Sigmoid colon (tissue), 7 donors: ENCODE data around the gene SSX5. TPM values are rescaled to one million over a fixed set of nuclear protein-coding genes. Genes with fewer than 3 reads are reported as not detected.
"Not testable (repeated sequence)": the region's sequence is repeated elsewhere in the genome, so short reads cannot be mapped to it uniquely, and the experiment has no call there.

Experiments used
- DNase-seq: peaks from one replicate; pipeline ENCODE4 v3.0.0-alpha.2; 2019
- H3K27ac ChIP-seq, 4 donors: fragments of 200-600 bp; sonication (generic); one replicate each; pipeline ENCODE4 v1.5.1; 2016 to 2019; ENCODE audit warnings: mild to moderate bottlenecking in 1 of 4
- H3K27me3 ChIP-seq, 3 donors: fragments of 200-600 bp; sonication (generic); one replicate each; pipeline ENCODE4 v1.5.1; 2019; ENCODE audit warnings: mild to moderate bottlenecking in 1 of 3
- H3K36me3 ChIP-seq, 4 donors: fragments of 200-600 bp; sonication (generic); one replicate each; pipeline ENCODE4 v1.5.1; 2016 to 2019
- H3K4me1 ChIP-seq, 4 donors: fragments of 200-600 bp; sonication (generic); one replicate each; pipeline ENCODE4 v1.5.1; 2017 to 2019
- H3K4me3 ChIP-seq, 4 donors: fragments of 200-600 bp; sonication (generic); one replicate each; pipeline ENCODE4 v1.5.1; 2017 to 2019; ENCODE audit warnings: mild to moderate bottlenecking in 2 of 4, moderate library complexity in 1 of 4
- H3K9me3 ChIP-seq, 4 donors: fragments of 200-600 bp in 3 of 4; sonication (generic) in 3 of 4; one replicate each; pipeline versions ENCODE4 v1.5.1 to v1.6.1; 2013 to 2019
- EP300 ChIP-seq, 4 donors: sonication (generic); formaldehyde crosslinking; IDR thresholded peaks; one replicate each; pipeline ENCODE4 v1.6.1; 2017; ENCODE audit warnings: antibody characterized with exemption in 4 of 4
- POLR2A ChIP-seq, 2 donors: fragments of 450-650 bp; IDR thresholded peaks; one replicate each; pipeline ENCODE4 v1.6.1; 2016; ENCODE audit warnings: antibody characterized with exemption in 2 of 2, mild to moderate bottlenecking in 2 of 2, moderate library complexity in 2 of 2
- POLR2AphosphoS5 ChIP-seq, 4 donors: sonication (generic); formaldehyde crosslinking; IDR thresholded peaks; one replicate each; pipeline ENCODE4 v1.6.1; 2017; ENCODE audit warnings: antibody characterized with exemption in 4 of 4
- WGBS, 2 donors: extraction: QIAGEN DNeasy Blood & Tissue Kit; methylation state at CpG; one replicate each; pipeline ENCODE4 v1.1.7; 2013; 5-methylcytosine and 5-hydroxymethylcytosine counted together
- intact Hi-C: fragments of 100-400 bp; cut with DNase I; formaldehyde crosslinking; loops from one replicate; pipeline ENCODE4 v1.15.1; 2023
- polyA plus RNA-seq, 3 donors: library from polyadenylated mRNA; stranded (reverse); fragments of 200-250 nt; gene quantifications; one replicate each; pipeline ENCODE4 v1.2.3, GENCODE V29; 2013
- total RNA-seq, 4 donors: library from RNA; depleted of rRNA; stranded (reverse); fragments of >200 nt; gene quantifications; one replicate each; pipeline ENCODE4 v1.1.0, GENCODE V29; 2016
- TF ChIP-seq, protein P1 (sequence below), 4 experiments: fragments of 450-650 bp in 3 of 4; fragments of 200-600 bp in 1 of 4; IDR thresholded peaks; one replicate each; pipeline ENCODE4 v1.5.1; 2016 to 2019; ENCODE audit warnings: antibody characterized with exemption in 4 of 4, mild to moderate bottlenecking in 3 of 4, moderate library complexity in 2 of 4
- donor health status: healthy with polysubstance abuse.
- donor health status: Bipolar disorder and iron deficiency.
- donor health status: healthy.

The SSX5 gene, protein sequence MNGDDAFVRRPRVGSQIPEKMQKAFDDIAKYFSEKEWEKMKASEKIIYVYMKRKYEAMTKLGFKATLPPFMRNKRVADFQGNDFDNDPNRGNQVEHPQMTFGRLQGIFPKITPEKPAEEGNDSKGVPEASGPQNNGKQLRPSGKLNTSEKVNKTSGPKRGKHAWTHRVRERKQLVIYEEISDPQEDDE
- total RNA-seq (not detected), polyA plus RNA-seq (not detected)

DNA sequence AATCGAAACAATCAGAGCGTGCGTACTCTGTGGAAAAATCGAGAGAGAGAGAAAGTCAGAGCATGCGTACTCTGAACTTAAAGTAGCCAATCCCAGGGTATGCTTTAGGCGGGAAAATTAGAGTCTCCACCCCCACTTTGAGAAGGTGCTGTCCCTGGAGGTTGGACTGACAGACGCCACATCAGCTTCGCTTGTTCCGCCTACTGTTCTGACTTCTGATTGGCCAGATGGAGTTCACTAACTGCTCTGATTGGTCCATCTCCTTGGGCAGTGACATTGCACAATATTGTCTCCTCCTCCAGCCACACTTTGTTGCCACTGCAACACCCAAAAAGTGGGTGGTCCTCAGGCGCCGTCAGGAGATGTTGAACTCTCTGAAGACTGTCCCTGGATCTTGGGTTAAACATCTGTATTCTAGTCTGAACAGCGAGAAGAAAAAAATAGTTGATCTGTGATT is at the start of gene SSX5:
Gene SSX5 (minus strand): TSS at position 51 of the 457 bp plus-strand sequence. CDS start 1,437 bp downstream, outside the sequence.
- DNase-seq, result no peak
- no peaks in the 10 kb centered on the region for H3K9me3 ChIP-seq
- no peaks in the 10 kb centered on the region for H3K4me1 ChIP-seq
- no peaks in the 10 kb centered on the region for H3K36me3 ChIP-seq
- 92 to 93% methylated on average over 12 of the region's 12 CpGs for WGBS, 2 donors
- intact Hi-C loops, result no loop called here
- no peak within 1 kb of the TSS for H3K27ac ChIP-seq
- TF ChIP-seq, protein P1, sequence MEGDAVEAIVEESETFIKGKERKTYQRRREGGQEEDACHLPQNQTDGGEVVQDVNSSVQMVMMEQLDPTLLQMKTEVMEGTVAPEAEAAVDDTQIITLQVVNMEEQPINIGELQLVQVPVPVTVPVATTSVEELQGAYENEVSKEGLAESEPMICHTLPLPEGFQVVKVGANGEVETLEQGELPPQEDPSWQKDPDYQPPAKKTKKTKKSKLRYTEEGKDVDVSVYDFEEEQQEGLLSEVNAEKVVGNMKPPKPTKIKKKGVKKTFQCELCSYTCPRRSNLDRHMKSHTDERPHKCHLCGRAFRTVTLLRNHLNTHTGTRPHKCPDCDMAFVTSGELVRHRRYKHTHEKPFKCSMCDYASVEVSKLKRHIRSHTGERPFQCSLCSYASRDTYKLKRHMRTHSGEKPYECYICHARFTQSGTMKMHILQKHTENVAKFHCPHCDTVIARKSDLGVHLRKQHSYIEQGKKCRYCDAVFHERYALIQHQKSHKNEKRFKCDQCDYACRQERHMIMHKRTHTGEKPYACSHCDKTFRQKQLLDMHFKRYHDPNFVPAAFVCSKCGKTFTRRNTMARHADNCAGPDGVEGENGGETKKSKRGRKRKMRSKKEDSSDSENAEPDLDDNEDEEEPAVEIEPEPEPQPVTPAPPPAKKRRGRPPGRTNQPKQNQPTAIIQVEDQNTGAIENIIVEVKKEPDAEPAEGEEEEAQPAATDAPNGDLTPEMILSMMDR (IDR thresholded peaks at IDR 0.05), result no peak
- TF ChIP-seq EP300 (IDR thresholded peaks at IDR 0.05), result no peak
- no peak for TF ChIP-seq POLR2AphosphoS5 (IDR thresholded peaks at IDR 0.05)
- no peak for TF ChIP-seq POLR2A (IDR thresholded peaks at IDR 0.05)
- H3K27me3 ChIP-seq, result no peaks in the 10 kb centered on the region
- no peak within 1 kb of the TSS for H3K4me3 ChIP-seq

DNA sequence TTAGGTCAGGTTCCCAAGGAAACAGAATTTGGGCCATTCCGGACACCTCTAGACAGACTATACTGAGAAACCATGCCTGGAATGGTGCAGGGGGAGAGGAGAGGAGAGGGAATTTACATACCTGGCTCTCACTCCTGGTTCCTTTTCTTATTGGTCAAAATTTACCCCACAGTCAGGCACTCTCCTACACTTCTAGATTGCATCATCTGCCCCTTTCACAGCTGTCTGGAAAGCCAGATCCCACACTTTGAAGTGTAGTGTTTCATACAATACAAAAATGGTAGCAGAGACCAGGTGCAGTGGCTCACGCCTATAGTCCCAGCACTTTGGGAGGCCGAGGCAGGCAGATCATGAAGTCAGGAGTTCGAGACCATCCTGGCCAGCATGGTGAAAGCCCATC is 27.6 kb upstream of the SSX5 start:
- 91 to 94% methylated on average over 4 of the region's 4 CpGs for WGBS, 2 donors
- H3K4me3 ChIP-seq, H3K27me3 ChIP-seq, H3K4me1 ChIP-seq, H3K36me3 ChIP-seq, H3K27ac ChIP-seq, H3K9me3 ChIP-seq, intact Hi-C loops, DNase-seq: not testable (repeated sequence)

DNA sequence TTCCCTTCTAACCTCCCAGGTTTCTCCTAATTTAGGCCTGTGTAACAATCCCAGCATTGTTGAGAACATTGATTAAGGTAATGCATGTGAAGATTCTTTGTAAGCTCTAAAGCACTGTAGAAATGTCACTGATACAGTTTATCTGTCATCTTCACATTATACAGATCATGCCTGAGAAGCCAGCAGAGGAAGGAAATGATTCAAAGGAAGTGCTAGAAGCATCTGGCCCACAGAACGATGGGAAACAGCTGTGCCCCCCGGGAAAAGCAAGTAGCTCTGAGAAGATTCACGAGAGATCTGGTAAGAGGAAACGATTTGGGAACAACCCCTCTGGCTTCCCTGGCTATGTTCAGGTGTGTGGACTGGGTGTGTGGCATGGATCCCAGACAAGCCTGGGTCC is 17.7 kb upstream of the SSX5 start:
- H3K27ac ChIP-seq, DNase-seq, H3K4me3 ChIP-seq, H3K4me1 ChIP-seq, H3K36me3 ChIP-seq, H3K9me3 ChIP-seq, intact Hi-C loops, H3K27me3 ChIP-seq: not testable (repeated sequence)
- WGBS, 2 donors, result 16 to 69% methylated on average over 4 of the region's 4 CpGs

DNA sequence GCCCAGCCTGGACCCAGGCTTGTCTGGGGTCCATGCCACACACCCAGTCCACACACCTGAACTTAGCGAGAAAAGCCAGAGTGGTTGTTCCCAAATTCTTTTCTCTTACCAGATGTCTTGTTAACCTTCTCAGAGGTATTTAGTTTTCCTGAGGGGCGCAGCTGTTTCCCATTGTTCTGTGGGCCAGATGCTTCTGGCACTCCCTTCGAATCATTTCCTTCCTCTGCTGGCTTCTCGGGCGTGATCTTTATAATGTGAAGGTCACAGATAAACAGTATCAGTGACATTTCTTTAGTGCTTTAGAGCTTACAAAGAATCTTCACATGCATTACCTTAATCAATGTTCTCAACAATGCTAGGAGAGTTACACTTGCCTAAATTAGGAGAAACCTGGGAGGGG is 6.6 kb downstream of the SSX5 start:
- H3K4me1 ChIP-seq, H3K36me3 ChIP-seq, H3K4me3 ChIP-seq, H3K27ac ChIP-seq, H3K9me3 ChIP-seq, DNase-seq, H3K27me3 ChIP-seq, intact Hi-C loops: not testable (repeated sequence)
- WGBS, 2 donors, result 17 to 37% methylated on average over 5 of the region's 5 CpGs

DNA sequence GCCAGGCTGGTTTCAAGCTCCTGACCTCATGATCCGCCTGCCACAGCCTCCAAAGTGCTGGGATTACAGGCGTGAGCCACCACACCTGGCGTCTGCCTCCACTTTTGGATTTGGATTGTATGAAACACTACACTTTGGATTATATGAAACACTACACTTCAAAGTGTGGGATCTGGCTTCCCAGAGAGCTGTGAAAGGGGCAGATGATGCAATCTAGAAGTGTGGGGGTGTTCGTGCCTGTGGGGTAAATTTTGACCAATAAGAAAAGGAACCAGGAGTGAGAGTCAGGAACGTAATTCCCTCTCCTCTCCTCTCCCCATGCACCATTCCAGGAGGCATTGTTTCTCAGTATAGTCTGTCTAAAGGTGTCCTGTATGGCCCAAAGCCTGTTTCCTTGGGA is 14.7 kb downstream of the SSX5 start:
- H3K27ac ChIP-seq, H3K27me3 ChIP-seq, H3K36me3 ChIP-seq, intact Hi-C loops, H3K4me3 ChIP-seq, H3K9me3 ChIP-seq, H3K4me1 ChIP-seq, DNase-seq: not testable (repeated sequence)
- WGBS, 2 donors, result 80 to 83% methylated on average over 5 of the region's 5 CpGs

DNA sequence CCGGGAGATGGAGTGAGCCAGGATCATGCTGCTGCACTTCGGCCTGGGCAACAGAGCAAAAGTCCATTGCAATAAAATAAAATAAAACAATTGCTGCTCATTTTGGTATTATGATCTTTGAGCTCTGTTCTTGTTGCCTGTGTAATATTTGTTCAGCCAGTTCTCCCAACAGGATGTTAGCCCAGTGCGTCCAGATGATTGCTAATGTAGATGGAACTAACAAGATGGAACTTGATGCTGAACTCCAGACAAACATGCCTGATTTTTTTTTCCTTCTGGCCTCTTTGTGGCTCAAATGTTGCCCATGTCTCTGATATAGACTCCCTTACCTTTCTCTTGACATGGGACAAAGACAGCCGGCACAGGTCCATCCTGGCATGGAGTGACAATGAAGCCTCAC is 15.8 kb downstream of the SSX5 start:
- no peaks in the 10 kb centered on the region for H3K36me3 ChIP-seq

DNA sequence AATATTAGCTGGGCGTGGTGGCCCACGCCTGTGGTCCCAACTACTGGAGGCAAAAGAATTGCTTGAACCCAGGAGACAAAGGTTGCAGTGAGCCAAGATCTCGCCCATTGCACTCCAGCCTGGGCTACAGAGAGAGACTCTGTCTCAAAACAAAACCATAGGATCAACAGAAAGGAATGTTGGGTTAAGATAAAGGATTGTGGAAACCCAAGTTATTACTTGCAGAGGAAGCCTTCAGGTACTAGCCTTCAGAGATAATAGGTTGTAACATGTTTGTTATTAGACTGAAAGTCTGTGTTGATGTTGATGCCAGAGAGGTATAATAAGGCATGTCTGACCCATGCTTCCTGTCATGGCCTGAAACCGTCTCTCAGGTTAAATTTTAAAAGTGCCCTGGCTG is 16.9 kb downstream of the SSX5 start:
- H3K27me3 ChIP-seq, result no peaks in the 10 kb centered on the region
- H3K4me3 ChIP-seq, result no peak overlapping the region
- TF ChIP-seq, protein P1 (IDR thresholded peaks at IDR 0.05), result no peak
- no peak for TF ChIP-seq POLR2A (IDR thresholded peaks at IDR 0.05)
- no peaks in the 10 kb centered on the region for H3K9me3 ChIP-seq
- no peak overlapping the region for H3K27ac ChIP-seq
- H3K36me3 ChIP-seq, result no peaks in the 10 kb centered on the region
- H3K4me1 ChIP-seq, result no peaks in the 10 kb centered on the region
- intact Hi-C loops, result no loop called here
- no peak for DNase-seq
- WGBS, 2 donors, result 82 to 88% methylated on average over 4 of the region's 4 CpGs

More for the DNA sequence above, 15.8 kb downstream of the SSX5 start:
- 43 to 86% methylated on average over 4 of the region's 4 CpGs for WGBS, 2 donors
- Histone ChIP-seq H3K9me3 (no peaks in the 10 kb centered on the region), H3K27me3 (no peaks in the 10 kb centered on the region), H3K4me3 (no peak overlapping the region), H3K27ac (no peak overlapping the region), H3K4me1 (no peaks in the 10 kb centered on the region)
- no peak for DNase-seq
- intact Hi-C loops, result no loop called here
- TF ChIP-seq POLR2A (IDR thresholded peaks at IDR 0.05) (no peak), EP300 (IDR thresholded peaks at IDR 0.05) (no peak), POLR2AphosphoS5 (IDR thresholded peaks at IDR 0.05) (no peak)
- TF ChIP-seq, protein P1 (IDR thresholded peaks at IDR 0.05), result no peak

DNA sequence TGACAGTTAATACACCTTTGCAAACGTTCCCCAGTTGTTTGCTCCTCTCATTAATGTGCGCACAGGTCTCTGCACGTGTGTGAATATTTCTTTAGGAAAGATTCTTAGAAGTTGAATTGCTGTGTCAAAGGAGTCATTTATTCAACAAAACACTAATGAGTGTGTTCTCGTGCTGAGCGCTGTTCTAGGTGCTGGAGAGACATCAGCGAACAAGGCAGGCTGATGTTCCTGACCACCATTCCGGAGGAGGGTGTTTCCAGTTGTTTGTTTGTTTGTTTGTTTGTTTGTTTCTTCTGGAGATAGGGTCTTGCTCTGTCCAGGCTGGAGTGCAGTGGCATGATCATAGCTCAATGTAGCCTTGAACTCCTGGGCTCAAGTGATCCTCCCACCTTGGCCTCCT is 30.3 kb downstream of the SSX5 start:
- intact Hi-C loops, H3K36me3 ChIP-seq, H3K4me3 ChIP-seq, H3K9me3 ChIP-seq, H3K27me3 ChIP-seq, DNase-seq, H3K4me1 ChIP-seq, H3K27ac ChIP-seq: not testable (repeated sequence)
- WGBS, 2 donors, result 64 to 74% methylated on average over 5 to 6 of the region's 7 CpGs
